Neuron (in vitro differentiated cells): ENCODE measurements around the gene MAP3K5.
"Not testable (repeated sequence)": the region's sequence is repeated elsewhere in the genome, so short reads cannot be mapped to it uniquely, and the experiment has no call there.

Source experiments
- H2AFZ ChIP-seq: one replicate; pipeline ENCODE4 v1.6.1; 2013; ENCODE audit warnings: low read depth, mild to moderate bottlenecking, inconsistent platforms, low read length, moderate library complexity
- H3K27me3 ChIP-seq: one replicate; pipeline ENCODE4 v1.6.1; 2013; ENCODE audit warnings: low read length; ENCODE audit not compliant: insufficient read depth
- H3K36me3 ChIP-seq: one replicate; pipeline ENCODE4 v1.6.1; 2013; ENCODE audit warnings: low read length; ENCODE audit not compliant: insufficient read depth
- H3K4me1 ChIP-seq: one replicate; pipeline ENCODE4 v1.6.1; 2013; ENCODE audit warnings: low read length; ENCODE audit not compliant: insufficient read depth
- H3K4me3 ChIP-seq: 2 replicates; pipeline ENCODE4 v1.5.1; 2013; ENCODE audit warnings: mild to moderate bottlenecking, low read length, moderate library complexity
- H3K9me3 ChIP-seq: one replicate; pipeline ENCODE4 v1.6.1; 2013; ENCODE audit warnings: low read length

MAP3K5 gene

DNA sequence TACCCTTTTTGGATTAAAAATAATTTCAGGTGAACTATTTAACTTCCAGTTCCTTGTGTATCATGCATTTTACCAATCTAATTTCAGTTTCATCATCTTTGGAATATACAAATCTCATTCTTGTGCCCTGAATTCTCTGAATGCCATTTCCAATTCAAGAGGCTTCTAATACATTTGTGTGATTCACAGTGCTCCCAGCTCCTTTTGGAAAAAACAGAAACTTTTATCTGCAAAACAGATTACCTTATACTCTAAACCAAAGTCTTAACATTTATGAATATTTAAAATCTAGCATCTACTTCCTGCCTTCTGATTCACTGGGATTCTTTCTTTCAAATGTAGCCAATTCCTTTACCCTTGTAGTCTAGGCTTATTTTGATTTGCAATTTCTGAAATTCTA is 19.0 kb upstream of the MAP3K5 start:
- no peaks in the 10 kb centered on the region for H3K4me1 ChIP-seq
- H3K4me3 ChIP-seq = no peak overlapping the region
- no peak overlapping the region for H2AFZ ChIP-seq
- H3K27me3 ChIP-seq = no peaks in the 10 kb centered on the region
- no peaks in the 10 kb centered on the region for H3K36me3 ChIP-seq
- no peaks in the 10 kb centered on the region for H3K9me3 ChIP-seq

DNA sequence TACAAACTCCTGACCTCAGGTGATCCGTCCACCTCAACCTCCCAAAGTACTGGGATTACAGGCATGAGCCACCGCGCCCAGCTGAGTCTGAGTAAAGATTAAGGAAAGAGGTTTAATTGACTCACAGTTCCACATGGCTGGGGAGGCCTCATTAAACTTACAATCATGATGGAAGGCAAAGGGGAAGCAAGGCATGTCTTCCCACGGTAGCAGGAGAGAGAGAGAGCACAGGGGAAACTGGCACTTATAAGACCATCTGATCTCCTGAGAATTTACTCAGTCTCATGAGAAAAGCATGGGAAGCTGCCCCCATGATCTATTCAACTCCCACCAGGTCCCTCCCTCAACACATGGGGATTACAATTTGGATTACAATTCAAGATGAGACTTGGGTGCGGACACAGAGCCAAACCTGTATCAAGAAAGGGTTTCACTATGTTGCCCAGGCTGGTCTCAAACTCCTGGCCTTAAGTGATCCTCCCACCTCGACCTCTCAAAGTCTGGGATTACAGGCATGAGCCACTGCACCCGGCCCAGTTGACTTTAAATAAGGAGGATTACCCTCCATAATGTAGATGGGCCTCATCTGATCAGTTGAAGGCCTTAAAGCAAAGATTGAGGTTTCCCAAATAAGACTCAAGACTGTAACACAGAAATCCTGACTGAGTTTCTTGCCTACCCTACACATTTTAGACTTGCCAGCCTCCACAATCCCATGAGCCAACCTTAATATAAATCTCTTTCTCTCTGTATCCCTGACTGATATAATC is 17.0 kb upstream of the MAP3K5 start:
- H3K4me1 ChIP-seq = no peaks in the 10 kb centered on the region
- H3K9me3 ChIP-seq = no peaks in the 10 kb centered on the region
- H3K27me3 ChIP-seq = no peaks in the 10 kb centered on the region
- no peak overlapping the region for H3K4me3 ChIP-seq
- H3K36me3 ChIP-seq = no peaks in the 10 kb centered on the region
- H2AFZ ChIP-seq = no peak overlapping the region

DNA sequence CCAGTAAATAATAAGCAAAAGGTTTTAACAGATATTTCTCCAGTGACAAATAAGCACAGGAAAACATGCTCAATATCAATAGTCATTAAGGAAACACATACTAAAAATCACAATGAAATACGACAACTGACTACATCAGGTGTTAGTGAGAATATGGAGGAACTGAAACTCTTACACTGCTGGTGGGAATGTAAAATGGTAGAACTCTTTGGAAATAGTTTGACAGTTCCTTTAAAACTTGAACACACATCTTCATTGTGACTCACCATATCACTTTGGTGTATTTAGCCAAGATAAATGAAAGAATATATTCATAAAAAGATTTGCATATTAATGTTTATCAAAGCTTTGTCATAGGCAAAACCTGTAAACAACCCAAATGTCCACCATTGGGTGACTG is 11.3 kb upstream of the MAP3K5 start:
- Histone ChIP-seq H3K36me3 (no peaks in the 10 kb centered on the region), H3K27me3 (no peaks in the 10 kb centered on the region), H3K4me1 (no peaks in the 10 kb centered on the region), H3K4me3 (no peak overlapping the region), H3K9me3 (no peaks in the 10 kb centered on the region), H2AFZ (no peak overlapping the region)

DNA sequence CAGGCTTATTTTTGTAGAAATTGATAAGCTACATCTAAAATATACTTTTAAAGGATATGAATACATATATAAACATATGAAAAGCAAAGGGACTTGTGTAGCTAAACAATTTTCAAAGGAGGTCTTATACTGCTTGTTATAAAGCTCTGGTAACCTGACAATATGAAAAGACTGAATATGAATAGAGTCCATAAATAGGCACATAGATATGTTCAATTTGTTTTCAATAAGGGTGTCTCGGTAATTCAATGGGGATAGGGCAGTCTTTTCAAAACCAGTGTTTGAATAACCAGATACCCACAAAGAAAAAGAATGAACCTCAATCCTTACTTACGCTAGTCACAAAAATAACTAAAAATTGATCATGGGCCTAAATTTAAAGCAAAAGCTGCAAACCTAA is 9.3 kb upstream of the MAP3K5 start:
- no peaks in the 10 kb centered on the region for H3K36me3 ChIP-seq
- peaks cover 4% of the 10 kb centered on the region for H3K27me3 ChIP-seq
- no peak overlapping the region for H3K4me3 ChIP-seq
- H3K4me1 ChIP-seq = no peaks in the 10 kb centered on the region
- no peaks in the 10 kb centered on the region for H3K9me3 ChIP-seq
- no peak overlapping the region for H2AFZ ChIP-seq

DNA sequence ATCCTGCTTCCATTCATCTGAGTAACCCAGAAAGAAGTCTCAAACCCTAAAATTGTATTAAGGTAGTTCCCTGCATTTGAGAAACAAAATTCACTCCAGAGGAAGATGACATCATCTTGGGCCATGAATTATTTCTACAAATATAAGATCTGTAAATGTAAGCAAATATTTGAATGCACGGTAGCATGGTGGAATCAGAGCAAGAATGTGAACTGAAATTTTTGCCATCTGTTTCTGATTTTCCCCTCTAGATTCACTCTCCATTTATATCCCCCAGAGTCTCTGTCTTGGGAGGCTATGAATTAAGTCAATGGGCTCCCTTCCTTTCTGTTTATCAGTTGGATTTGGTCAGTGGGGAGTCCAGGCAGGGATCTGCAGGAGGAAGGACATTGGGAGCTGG is 5.8 kb upstream of the MAP3K5 start:
- no peaks in the 10 kb centered on the region for H3K9me3 ChIP-seq
- H3K36me3 ChIP-seq = no peaks in the 10 kb centered on the region
- H3K4me3 ChIP-seq = no peak overlapping the region
- no peak overlapping the region for H2AFZ ChIP-seq
- H3K4me1 ChIP-seq = no peaks in the 10 kb centered on the region
- peaks cover 24% of the 10 kb centered on the region for H3K27me3 ChIP-seq

DNA sequence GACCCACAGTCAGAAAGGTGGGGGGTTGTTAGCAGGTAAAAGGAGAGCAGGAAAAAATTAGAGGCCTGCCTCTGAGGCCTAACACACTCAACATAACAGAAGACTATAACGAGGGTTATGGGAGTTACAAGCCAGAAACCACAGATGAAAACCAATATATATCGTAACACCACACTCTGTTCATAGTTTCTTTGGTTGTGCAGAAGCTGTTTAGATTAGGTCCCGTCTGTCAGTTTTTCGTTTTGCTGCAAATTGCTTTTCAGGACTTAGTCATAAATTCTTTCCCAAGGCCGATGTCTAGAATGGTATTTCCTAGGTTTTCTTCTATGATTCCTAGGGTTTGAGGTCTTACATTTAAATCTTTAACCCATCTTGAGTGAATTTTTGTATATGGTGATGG is 3.7 kb upstream of the MAP3K5 start:
- Histone ChIP-seq H3K4me3 (no peak overlapping the region), H3K36me3 (no peaks in the 10 kb centered on the region), H3K4me1 (peaks cover 6% of the 10 kb centered on the region), H3K27me3 (peaks cover 37% of the 10 kb centered on the region), H3K9me3 (no peaks in the 10 kb centered on the region), H2AFZ (no peak overlapping the region)

DNA sequence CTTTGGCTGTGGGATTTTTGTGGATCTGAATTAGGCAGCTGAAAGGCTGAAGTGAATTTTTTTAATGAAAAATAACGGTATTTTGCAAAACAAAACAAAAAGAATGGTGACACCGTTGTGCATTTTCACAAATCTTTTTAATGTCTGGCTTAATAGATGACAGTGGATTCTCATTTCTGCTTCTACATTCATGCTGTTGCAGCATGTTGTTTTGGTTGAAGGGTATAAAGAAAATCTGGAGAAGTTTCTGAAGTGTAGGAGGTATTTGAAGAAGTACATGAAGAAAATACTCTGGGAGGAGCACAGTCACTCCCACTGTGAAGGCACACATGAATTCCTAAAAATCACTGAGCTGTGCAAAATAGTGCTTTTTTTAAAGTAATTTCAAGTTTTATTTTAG is 3.1 kb upstream of the MAP3K5 start:
- no peaks in the 10 kb centered on the region for H3K9me3 ChIP-seq
- H2AFZ ChIP-seq = no peak overlapping the region
- H3K4me3 ChIP-seq = no peak overlapping the region
- peaks cover 6% of the 10 kb centered on the region for H3K4me1 ChIP-seq
- no peaks in the 10 kb centered on the region for H3K36me3 ChIP-seq
- peaks cover 43% of the 10 kb centered on the region for H3K27me3 ChIP-seq

DNA sequence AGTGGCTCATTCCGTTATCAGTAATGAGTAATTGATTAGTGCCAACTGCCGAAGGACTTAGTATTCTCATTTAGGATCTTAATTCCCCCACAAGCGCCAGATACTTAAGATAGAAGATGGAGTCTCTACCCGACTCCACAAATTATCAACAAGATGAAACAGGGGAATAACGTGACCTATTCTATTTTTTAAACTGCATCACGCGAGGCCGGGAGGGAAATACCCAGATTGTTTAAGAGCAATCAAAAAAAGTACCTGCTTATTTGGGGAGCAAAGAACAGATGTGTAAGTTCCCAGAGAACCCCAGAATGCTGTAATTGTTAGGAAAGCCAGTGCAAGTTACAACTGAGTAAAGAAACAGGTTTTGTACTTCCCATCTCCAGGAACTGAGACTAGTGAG is 1.1 kb upstream of the MAP3K5 start:
- no peak overlapping the region for H3K4me3 ChIP-seq
- H3K36me3 ChIP-seq = no peaks in the 10 kb centered on the region
- peaks cover 57% of the 10 kb centered on the region for H3K27me3 ChIP-seq
- peaks cover 6% of the 10 kb centered on the region for H3K4me1 ChIP-seq
- H3K9me3 ChIP-seq = no peaks in the 10 kb centered on the region
- no peak overlapping the region for H2AFZ ChIP-seq

DNA sequence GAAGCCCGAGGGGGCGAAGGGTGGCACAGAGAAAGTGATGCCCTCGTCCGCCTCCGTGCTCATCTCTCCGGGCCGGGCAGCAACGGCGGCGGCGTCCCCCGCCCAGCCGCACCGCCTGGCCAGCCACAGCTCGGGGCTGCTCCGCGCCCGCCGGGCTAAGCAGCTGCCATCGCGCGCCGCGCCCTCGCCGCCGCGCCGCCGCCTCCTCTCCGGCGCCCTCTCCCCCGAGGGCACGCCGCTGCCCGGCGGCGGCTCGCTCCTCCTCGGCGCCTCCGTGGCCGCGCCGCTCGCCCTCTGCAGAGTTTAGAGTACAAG is 225 bp downstream of the MAP3K5 start:
- Histone ChIP-seq H3K4me1 (peaks cover 6% of the 10 kb centered on the region), H3K4me3 (peak overlapping the region; percentile 46), H3K36me3 (no peaks in the 10 kb centered on the region), H2AFZ (peak overlapping the region; percentile 81), H3K9me3 (no peaks in the 10 kb centered on the region), H3K27me3 (peaks cover 65% of the 10 kb centered on the region)

DNA sequence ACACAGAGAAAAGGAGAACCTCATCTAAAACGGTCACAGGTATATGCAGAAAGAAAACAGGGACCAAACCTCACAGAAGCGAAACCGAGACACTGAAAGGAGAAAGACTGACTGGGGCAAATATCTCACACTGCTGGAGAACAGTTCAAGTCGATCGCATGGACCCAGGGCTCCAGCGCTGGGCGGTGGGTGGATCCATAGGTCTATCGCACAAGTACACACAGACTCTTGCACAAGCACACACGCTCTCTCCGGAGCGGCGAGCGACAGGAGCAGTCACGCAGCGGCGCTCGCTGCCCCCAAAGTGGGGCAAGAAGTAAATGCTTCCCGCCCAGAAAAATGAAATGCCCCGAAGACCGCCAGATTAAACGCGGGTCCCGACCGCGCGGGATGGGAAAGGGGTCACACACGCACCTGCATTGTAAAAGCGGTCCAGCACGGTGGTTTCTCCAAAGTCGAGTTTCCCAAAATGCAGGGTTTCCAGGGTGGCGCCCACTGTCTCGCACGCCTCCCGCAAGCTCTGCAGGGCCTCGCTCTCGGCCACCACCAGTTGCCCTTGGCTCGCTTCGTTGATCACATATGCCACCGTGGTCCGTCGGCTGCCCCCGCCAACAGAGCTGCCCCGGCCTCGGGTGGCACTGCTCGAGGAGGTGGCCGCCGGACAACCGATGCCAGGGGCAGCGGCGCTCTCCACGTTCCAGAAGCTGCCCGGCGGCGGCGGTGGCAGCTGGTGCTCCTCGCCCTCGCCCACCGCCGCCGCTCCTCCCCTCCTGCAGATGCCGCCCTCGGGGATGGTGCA is 782 bp downstream of the MAP3K5 start:
- Histone ChIP-seq H3K36me3 (no peaks in the 10 kb centered on the region), H2AFZ (peak overlapping the region; percentile 81), H3K9me3 (no peaks in the 10 kb centered on the region), H3K27me3 (peaks cover 60% of the 10 kb centered on the region), H3K4me1 (peaks cover 6% of the 10 kb centered on the region), H3K4me3 (peak overlapping the region; percentile 46)

DNA sequence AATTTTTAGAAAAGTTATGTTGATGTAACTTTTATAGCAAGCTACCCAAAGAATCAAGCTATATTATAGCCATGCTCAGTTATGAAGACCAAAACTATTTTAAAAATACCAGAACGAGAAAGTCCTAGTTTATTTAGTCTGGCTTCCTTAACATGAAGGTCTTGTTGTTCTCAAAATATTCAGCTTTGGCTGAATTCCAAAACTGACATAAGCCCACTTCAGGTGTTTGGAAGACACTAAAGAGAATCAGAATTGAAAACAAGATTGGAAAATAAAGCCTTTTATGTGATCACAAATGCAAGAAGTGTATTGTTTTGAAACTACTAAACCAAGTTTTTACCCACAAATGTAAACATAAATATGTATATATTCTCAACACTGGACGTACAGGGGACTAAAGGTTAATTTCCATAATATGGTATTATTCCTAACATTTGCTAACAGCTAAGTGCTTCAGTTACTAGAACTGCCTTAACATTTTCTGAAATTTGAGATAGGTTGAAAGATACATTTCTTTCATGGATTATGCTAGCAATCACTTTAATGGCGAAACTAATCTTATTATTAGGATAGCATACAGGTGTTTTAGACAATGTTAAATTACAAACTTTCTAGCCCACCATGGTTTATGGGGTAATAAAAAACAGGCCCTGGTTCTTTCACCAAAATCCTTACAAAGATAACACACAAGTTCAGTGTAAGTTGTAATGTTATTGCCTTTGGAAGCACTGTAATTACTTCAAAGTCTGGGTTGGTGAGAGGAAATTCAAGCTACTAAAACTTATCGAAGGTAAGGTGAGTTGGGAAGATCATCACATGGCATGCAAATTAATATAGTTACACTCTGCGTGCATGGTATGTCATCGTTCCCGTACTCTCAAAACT is 1.6 kb downstream of the MAP3K5 start:
- H3K27me3 ChIP-seq = peaks cover 53% of the 10 kb centered on the region
- H2AFZ ChIP-seq = no peak overlapping the region
- H3K4me1 ChIP-seq = peaks cover 6% of the 10 kb centered on the region
- no peaks in the 10 kb centered on the region for H3K36me3 ChIP-seq
- no peak overlapping the region for H3K4me3 ChIP-seq
- H3K9me3 ChIP-seq = no peaks in the 10 kb centered on the region

DNA sequence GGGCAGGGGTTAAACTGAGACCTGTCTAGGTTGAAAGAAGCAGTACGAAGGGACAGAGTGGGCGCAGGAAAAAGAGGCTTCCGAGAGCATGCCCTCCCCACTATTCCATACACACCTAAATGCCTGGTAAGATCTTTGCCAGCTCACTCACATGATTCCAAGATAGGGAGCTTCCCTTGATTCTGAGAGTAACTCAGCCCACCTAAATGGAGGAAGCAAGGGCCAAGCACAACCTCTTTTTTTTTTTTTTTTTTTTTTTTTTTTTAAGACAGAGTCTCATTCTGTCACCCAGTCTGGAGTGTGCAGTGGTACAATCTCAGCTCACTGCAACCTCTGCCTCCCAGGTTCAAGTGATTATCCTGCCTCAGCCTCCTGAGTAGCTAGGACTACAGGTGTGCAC is 2.8 kb downstream of the MAP3K5 start:
- H3K27me3 ChIP-seq = peaks cover 51% of the 10 kb centered on the region

More for the DNA sequence above, 2.8 kb downstream of the MAP3K5 start:
- not testable (repeated sequence) for H2AFZ ChIP-seq, H3K4me3 ChIP-seq, H3K4me1 ChIP-seq, H3K9me3 ChIP-seq, H3K36me3 ChIP-seq
